ENCODE results near the gene ARL1.

GRCh38 chr12:101375573-101375972 is 32.0 kb downstream of the ARL1 start:
- TF ChIP-seq, protein P1, sequence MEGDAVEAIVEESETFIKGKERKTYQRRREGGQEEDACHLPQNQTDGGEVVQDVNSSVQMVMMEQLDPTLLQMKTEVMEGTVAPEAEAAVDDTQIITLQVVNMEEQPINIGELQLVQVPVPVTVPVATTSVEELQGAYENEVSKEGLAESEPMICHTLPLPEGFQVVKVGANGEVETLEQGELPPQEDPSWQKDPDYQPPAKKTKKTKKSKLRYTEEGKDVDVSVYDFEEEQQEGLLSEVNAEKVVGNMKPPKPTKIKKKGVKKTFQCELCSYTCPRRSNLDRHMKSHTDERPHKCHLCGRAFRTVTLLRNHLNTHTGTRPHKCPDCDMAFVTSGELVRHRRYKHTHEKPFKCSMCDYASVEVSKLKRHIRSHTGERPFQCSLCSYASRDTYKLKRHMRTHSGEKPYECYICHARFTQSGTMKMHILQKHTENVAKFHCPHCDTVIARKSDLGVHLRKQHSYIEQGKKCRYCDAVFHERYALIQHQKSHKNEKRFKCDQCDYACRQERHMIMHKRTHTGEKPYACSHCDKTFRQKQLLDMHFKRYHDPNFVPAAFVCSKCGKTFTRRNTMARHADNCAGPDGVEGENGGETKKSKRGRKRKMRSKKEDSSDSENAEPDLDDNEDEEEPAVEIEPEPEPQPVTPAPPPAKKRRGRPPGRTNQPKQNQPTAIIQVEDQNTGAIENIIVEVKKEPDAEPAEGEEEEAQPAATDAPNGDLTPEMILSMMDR (conservative IDR thresholded peaks at IDR 0.05; ENCODE audit: low read length), result no peak
- no peak for TF ChIP-seq EZH2phosphoT487 (IDR thresholded peaks at IDR 0.05; ENCODE audit: borderline replicate concordance)
